GM12878 (cell line): ENCODE results near the gene SLU7. TPM values are rescaled to one million over a fixed set of nuclear protein-coding genes. Genes with fewer than 3 reads are reported as not detected.

Source experiments
- CEBPB ChIP-seq, 2 experiments: fragments of 150-350 bp in 1 of 2; IDR thresholded peaks; 2 replicates each; pipeline ENCODE4 v1.6.1; 2012 to 2014; ENCODE audit warnings: low read depth in 2 of 2, low read length in 2 of 2, borderline replicate concordance in 1 of 2, inconsistent platforms in 1 of 2
- CHD1 ChIP-seq: IDR thresholded peaks from 2 replicates; pipeline ENCODE4 v1.6.1; 2012; ENCODE audit warnings: low read depth, low read length, improper control_type of control experiment
- E4F1 ChIP-seq: fragments of 450-650 bp; IDR thresholded peaks from 2 replicates; pipeline ENCODE4 v1.6.1; 2018; ENCODE audit warnings: borderline replicate concordance, mild to moderate bottlenecking; ENCODE audit not compliant: partially characterized antibody
- ETV6 ChIP-seq, 2 experiments: fragments of 450-650 bp in 1 of 2; IDR thresholded peaks in 1 of 2; conservative IDR thresholded peaks in 1 of 2; 2 replicates each; pipeline ENCODE4 v1.6.1; 2014; ENCODE audit warnings: antibody characterized with exemption in 1 of 2, borderline replicate concordance in 1 of 2, low read depth in 1 of 2, mild to moderate bottlenecking in 1 of 2, moderate library complexity in 1 of 2
- GATAD2B ChIP-seq: fragments of 450-650 bp; conservative IDR thresholded peaks from 2 replicates; pipeline ENCODE4 v1.6.1; 2017; ENCODE audit warnings: low read depth, mild to moderate bottlenecking, moderate library complexity
- IRF4 ChIP-seq: IDR thresholded peaks from 2 replicates; pipeline ENCODE4 v1.6.1; 2011; ENCODE audit warnings: low read depth, low read length
- JUNB ChIP-seq: IDR thresholded peaks from 2 replicates; pipeline ENCODE4 v1.6.1; 2016; ENCODE audit warnings: antibody characterized with exemption, mild to moderate bottlenecking
- KLF5 ChIP-seq: fragments of 450-650 bp; IDR thresholded peaks from 2 replicates; pipeline ENCODE4 v1.6.1; 2014; ENCODE audit warnings: mild to moderate bottlenecking; ENCODE audit not compliant: partially characterized antibody
- MYB ChIP-seq: fragments of 150-350 bp; IDR thresholded peaks from 2 replicates; pipeline ENCODE4 v1.6.1; 2014; ENCODE audit warnings: mild to moderate bottlenecking, low read depth, low read length, borderline replicate concordance
- NBN ChIP-seq: fragments of 450-650 bp; IDR thresholded peaks from 2 replicates; pipeline ENCODE4 v1.6.1; 2016
- PAX5 ChIP-seq: IDR thresholded peaks from 2 replicates; pipeline ENCODE4 v1.6.1; 2011; ENCODE audit warnings: low read depth, low read length, borderline replicate concordance
- PAX8 ChIP-seq: fragments of 450-650 bp; IDR thresholded peaks from 2 replicates; pipeline ENCODE4 v1.6.1; 2017; ENCODE audit warnings: mild to moderate bottlenecking, moderate library complexity
- POLR2A ChIP-seq: IDR thresholded peaks from 2 replicates; pipeline ENCODE4 v1.6.1; 2011; ENCODE audit warnings: low read depth, mild to moderate bottlenecking, low read length
- POLR2AphosphoS5 ChIP-seq: IDR thresholded peaks from 2 replicates; pipeline ENCODE4 v1.6.1; 2011; ENCODE audit warnings: mild to moderate bottlenecking, low read length, inconsistent platforms
- RAD21 ChIP-seq: IDR thresholded peaks from 2 replicates; pipeline ENCODE4 v1.6.1; 2011; ENCODE audit warnings: mild to moderate bottlenecking, low read depth, low read length, moderate library complexity; ENCODE audit not compliant: insufficient read depth
- RAD51 ChIP-seq: fragments of 450-650 bp; IDR thresholded peaks from 2 replicates; pipeline ENCODE4 v1.6.1; 2016; ENCODE audit warnings: moderate library complexity, mild to moderate bottlenecking, inconsistent platforms
- SIN3A ChIP-seq: IDR thresholded peaks from 2 replicates; pipeline ENCODE4 v1.6.1; 2012; ENCODE audit warnings: low read depth, low read length, improper control_type of control experiment
- SRF ChIP-seq, 2 experiments: IDR thresholded peaks; 2 replicates each; pipeline ENCODE4 v1.6.1; 2011; ENCODE audit warnings: low read depth in 2 of 2, low read length in 2 of 2, mild to moderate bottlenecking in 1 of 2, moderate library complexity in 1 of 2
- ZNF274 ChIP-seq: IDR thresholded peaks from one replicate; pipeline ENCODE4 v1.8.0; 2011; ENCODE audit not compliant: insufficient read length, insufficient read depth
- ZZZ3 ChIP-seq: IDR thresholded peaks from 2 replicates; pipeline ENCODE4 v1.6.1; 2011; ENCODE audit warnings: low read depth; ENCODE audit not compliant: control insufficient read depth, insufficient read length
- polyA plus RNA-seq, 11 experiments: library from polyadenylated mRNA; depleted of rRNA in 4 of 11; unstranded in 6 of 11; stranded (reverse) in 5 of 11; fragments of >200 nt; fragmentation: Nextera tagmentation in 4 of 11; fragmentation: Illumina TruSeq in 1 of 11; extraction: Ambion mirVana in 4 of 11; extraction: Trizol in 1 of 11; gene quantifications; 1 replicate in 1 of 11; 2 replicates in 10 of 11; pipeline versions ENCODE4 v1.2.1 to v1.2.3, GENCODE V29; 2011 to 2016; ENCODE audit warnings: inconsistent platforms in 2 of 11, missing spikeins in 2 of 11, low read depth in 1 of 11
- total RNA-seq, 4 experiments: library from RNA; depleted of rRNA in 3 of 4; stranded (reverse); fragments of >200 nt in 3 of 4; fragmentation: Illumina TruSeq in 1 of 4; extraction: Trizol in 1 of 4; gene quantifications; 2 replicates each; pipeline versions ENCODE4 v1.2.1 to v1.2.3, GENCODE V29; 2013 to 2021
- TF ChIP-seq, protein P1 (sequence below): fragments of 450-650 bp; IDR thresholded peaks from 2 replicates; pipeline ENCODE4 v1.6.1; 2016; ENCODE audit warnings: mild to moderate bottlenecking, moderate library complexity, borderline replicate concordance
- TF ChIP-seq, protein P2 (sequence below): fragments of 450-650 bp; IDR thresholded peaks from 2 replicates; pipeline ENCODE4 v1.6.1; 2018; ENCODE audit warnings: mild to moderate bottlenecking, low read depth, moderate library complexity; ENCODE audit not compliant: partially characterized antibody

The SLU7 gene
- total and polyA plus RNA-seq, 10 of the 15 experiments (the other 5 are each of a cell fraction or from before 2014, with no cell fraction given): 32.7 to 55.2 (median 46.6) TPM

- TF ChIP-seq POLR2AphosphoS5 (no peak), RAD21 (no peak), SRF (IDR thresholded peaks at IDR 0.05; ENCODE audit: low read depth in 2 of 2, low read length in 2 of 2) (no peak), ZZZ3 (no peak), IRF4 (peak; percentile 45; the same call in 1 of the 2 replicates), GATAD2B (no peak), E4F1 (no peak), POLR2A (no peak), PAX5 (no peak), ZNF274 (no peak), KLF5 (no peak), RAD51 (no peak), NBN (0 out of 2 replicates have a peak, but pooled peaks have one; percentile 44), MYB (no peak), PAX8 (no peak), CHD1 (no peak), CEBPB (IDR thresholded peaks at IDR 0.05; ENCODE audit: borderline replicate concordance in 1 of 2, low read depth in 2 of 2, low read length in 2 of 2) (no peak), SIN3A (no peak), JUNB (peak; percentile 23; the same call in 1 of the 2 replicates), ETV6 (conservative IDR thresholded peaks at IDR 0.05 in 1 of 2, IDR thresholded peaks at IDR 0.05 in 1 of 2; ENCODE audit: borderline replicate concordance in 1 of 2, low read depth in 1 of 2) (no peak)
- TF ChIP-seq, protein P1, sequence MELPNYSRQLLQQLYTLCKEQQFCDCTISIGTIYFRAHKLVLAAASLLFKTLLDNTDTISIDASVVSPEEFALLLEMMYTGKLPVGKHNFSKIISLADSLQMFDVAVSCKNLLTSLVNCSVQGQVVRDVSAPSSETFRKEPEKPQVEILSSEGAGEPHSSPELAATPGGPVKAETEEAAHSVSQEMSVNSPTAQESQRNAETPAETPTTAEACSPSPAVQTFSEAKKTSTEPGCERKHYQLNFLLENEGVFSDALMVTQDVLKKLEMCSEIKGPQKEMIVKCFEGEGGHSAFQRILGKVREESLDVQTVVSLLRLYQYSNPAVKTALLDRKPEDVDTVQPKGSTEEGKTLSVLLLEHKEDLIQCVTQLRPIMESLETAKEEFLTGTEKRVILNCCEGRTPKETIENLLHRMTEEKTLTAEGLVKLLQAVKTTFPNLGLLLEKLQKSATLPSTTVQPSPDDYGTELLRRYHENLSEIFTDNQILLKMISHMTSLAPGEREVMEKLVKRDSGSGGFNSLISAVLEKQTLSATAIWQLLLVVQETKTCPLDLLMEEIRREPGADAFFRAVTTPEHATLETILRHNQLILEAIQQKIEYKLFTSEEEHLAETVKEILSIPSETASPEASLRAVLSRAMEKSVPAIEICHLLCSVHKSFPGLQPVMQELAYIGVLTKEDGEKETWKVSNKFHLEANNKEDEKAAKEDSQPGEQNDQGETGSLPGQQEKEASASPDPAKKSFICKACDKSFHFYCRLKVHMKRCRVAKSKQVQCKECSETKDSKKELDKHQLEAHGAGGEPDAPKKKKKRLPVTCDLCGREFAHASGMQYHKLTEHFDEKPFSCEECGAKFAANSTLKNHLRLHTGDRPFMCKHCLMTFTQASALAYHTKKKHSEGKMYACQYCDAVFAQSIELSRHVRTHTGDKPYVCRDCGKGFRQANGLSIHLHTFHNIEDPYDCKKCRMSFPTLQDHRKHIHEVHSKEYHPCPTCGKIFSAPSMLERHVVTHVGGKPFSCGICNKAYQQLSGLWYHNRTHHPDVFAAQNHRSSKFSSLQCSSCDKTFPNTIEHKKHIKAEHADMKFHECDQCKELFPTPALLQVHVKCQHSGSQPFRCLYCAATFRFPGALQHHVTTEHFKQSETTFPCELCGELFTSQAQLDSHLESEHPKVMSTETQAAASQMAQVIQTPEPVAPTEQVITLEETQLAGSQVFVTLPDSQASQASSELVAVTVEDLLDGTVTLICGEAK: no peak; the same call in 1 of the 2 replicates
- TF ChIP-seq, protein P2, sequence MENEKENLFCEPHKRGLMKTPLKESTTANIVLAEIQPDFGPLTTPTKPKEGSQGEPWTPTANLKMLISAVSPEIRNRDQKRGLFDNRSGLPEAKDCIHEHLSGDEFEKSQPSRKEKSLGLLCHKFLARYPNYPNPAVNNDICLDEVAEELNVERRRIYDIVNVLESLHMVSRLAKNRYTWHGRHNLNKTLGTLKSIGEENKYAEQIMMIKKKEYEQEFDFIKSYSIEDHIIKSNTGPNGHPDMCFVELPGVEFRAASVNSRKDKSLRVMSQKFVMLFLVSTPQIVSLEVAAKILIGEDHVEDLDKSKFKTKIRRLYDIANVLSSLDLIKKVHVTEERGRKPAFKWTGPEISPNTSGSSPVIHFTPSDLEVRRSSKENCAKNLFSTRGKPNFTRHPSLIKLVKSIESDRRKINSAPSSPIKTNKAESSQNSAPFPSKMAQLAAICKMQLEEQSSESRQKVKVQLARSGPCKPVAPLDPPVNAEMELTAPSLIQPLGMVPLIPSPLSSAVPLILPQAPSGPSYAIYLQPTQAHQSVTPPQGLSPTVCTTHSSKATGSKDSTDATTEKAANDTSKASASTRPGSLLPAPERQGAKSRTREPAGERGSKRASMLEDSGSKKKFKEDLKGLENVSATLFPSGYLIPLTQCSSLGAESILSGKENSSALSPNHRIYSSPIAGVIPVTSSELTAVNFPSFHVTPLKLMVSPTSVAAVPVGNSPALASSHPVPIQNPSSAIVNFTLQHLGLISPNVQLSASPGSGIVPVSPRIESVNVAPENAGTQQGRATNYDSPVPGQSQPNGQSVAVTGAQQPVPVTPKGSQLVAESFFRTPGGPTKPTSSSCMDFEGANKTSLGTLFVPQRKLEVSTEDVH: no peak
These were observed 31.5 kb upstream of the SLU7 start (continued) for GRCh38 chr5:160450164-160450932.
